ENCODE measurements around the gene HOXA4.

DNA sequence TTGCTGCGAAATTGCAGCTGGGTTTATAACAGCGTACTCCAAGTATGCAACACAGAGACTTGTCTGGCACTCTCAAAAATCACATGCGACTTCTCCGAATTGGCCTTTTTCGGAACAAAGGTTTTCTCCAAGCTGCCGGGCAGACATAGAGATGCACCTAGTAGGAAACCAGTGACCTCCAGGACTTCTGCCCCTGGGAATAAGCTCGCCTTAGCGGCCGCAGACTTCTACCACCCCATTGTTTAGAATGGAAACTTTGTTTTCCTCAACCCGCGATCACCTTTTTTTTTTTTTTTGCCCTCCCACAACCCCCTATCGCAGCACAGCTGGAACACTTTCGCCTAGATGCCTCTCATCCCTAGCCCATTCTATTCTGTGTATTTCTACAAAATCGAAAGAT, 48.5 kb upstream of the HOXA4 start:
- TF ChIP-seq, protein P1, sequence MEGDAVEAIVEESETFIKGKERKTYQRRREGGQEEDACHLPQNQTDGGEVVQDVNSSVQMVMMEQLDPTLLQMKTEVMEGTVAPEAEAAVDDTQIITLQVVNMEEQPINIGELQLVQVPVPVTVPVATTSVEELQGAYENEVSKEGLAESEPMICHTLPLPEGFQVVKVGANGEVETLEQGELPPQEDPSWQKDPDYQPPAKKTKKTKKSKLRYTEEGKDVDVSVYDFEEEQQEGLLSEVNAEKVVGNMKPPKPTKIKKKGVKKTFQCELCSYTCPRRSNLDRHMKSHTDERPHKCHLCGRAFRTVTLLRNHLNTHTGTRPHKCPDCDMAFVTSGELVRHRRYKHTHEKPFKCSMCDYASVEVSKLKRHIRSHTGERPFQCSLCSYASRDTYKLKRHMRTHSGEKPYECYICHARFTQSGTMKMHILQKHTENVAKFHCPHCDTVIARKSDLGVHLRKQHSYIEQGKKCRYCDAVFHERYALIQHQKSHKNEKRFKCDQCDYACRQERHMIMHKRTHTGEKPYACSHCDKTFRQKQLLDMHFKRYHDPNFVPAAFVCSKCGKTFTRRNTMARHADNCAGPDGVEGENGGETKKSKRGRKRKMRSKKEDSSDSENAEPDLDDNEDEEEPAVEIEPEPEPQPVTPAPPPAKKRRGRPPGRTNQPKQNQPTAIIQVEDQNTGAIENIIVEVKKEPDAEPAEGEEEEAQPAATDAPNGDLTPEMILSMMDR (conservative IDR thresholded peaks at IDR 0.05 in 1 of 2, IDR thresholded peaks at IDR 0.05 in 1 of 2; ENCODE audit: low read depth in 1 of 2, low read length in 2 of 2): no peak
- no peak for TF ChIP-seq EZH2 (IDR thresholded peaks at IDR 0.05; ENCODE audit: low read length, missing control alignments)

Measured in fibroblast of lung (primary cell).